Renal cortex interstitium (tissue), 11 donors: Measurements from ENCODE around the gene BRINP2. TPM values are rescaled to one million over a fixed set of nuclear protein-coding genes. Genes with fewer than 3 reads are reported as not detected.

ENCODE experiments used
- DNase-seq, 11 donors: peaks; one replicate each; pipeline ENCODE4 v3.0.0-alpha.2; 2013; ENCODE audit warnings: low read depth in 9 of 11, low spot score in 4 of 11; ENCODE audit errors: extremely low read depth in 1 of 11
- polyA plus RNA-seq, 3 donors: library from polyadenylated mRNA; unstranded; fragments of 120-200 nt; gene quantifications; one replicate each; pipeline ENCODE4 v1.2.1, GENCODE V29; 2013; ENCODE audit not compliant: insufficient read length in 3 of 3

Gene BRINP2
- polyA plus RNA-seq, 3 donors, result 0.14 to 0.22 (median 0.20) TPM

DNA sequence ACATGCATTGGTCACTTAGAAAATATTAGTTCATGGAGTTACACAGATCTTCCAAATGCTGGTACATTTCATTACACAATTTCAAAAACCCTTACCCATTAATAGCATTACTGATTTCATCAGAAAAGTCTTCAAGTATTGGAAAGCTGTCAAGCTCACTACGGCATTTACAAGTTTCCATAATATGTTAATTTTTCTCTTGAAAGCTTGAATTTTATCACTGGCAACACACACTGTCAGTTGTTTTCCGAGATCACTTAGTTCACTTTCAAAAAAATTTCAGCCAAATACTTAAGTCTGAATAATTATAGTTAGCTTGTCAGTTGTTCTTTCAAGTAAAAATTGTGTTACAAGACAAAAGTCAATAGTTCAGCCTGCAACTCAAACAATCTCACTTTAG, 24.3 kb upstream of the BRINP2 start:
- no peak for DNase-seq

DNA sequence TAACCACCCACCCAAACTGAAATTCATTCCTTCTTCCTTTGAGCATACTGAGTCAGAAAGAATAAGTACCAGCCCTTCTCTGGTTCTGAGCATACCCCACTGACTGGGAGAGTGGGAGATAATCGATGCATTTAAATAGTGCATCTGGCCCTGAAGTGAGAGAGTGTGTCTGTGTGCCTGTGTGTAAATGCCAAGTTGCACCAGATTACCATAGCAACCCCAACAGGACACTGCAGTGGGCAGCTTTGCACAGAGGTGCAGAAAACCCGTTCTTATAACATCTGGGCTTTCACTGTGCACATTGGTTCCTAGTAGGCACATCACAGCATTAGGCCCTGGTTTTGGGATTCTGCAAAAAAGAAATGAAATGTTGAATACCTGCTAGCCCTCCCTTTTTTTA, 8.5 kb upstream of the BRINP2 start:
- no peak for DNase-seq

DNA sequence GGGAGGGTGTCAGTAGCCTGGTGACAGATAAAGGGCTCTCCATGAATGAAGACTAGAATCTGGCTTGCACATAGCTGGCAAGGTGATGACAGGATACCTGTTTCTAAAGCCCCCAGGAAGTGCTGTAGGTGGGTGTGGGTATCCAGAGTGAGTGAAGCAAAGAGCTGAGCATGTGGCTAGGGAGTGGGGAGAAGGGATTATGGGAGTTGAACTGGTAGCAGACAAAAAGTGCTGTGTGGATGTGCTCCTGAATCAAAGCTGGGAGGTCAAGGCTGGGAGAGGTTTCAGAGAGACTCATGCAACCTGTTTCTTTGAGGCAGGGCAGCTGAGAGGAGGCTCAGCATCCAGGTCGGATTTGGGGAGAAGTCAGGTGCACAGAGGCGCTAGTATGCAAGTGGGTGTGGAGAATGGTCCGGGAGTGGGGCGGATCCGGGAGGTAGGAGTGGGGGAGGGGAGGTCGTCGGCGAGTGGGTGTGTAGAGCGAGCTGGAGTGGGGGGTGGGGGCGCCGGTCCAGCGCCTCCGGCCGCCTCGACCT, 6.8 kb upstream of the BRINP2 start:
- no peak for DNase-seq

DNA sequence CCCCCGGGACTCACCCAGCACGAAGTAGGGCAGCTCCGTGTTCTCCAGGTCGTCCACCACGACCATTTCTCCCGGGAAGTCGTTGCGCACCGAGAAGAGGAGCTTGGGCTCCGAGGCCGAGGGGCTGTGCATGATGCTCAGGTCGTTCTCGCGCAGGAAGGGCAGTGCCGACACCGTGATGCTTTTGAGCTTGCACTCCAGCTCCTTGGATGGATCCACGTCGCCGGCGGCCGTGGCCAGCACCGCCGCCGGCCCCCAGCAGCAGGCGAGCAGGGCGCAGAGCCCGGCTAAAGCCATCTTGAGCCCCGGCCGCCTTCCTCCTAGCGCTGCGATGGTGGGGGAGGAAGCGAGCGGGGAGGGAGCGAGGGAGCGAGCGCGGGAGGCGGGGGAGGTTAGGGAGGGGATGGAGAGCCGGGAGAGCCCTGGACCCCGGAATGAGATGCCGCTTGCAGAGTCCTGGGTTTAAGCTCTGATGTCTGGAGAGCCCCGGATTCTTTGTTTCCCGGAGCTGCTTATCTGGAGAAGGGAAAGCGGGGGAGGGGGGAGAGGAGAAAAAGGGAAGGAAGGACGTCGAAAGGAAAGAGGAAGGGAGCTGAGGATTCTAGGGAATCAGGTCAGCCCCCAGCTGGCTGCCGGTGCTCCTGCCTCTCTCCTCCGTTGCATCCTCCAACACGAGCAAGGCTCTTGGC, 6.2 kb upstream of the BRINP2 start, which contains the start of gene ASTN1:
ASTN1 (minus strand) TSS at position 333 of the 689 bp plus-strand sequence; CDS start at position 297, 36 bp downstream.
- DNase-seq, result peak in 3 of 11 donors; percentile 17 to 51 (median 30)

GRCh38 chr1:177165069-177165439, 5.7 kb upstream of the BRINP2 start:
- no peak for DNase-seq

DNA sequence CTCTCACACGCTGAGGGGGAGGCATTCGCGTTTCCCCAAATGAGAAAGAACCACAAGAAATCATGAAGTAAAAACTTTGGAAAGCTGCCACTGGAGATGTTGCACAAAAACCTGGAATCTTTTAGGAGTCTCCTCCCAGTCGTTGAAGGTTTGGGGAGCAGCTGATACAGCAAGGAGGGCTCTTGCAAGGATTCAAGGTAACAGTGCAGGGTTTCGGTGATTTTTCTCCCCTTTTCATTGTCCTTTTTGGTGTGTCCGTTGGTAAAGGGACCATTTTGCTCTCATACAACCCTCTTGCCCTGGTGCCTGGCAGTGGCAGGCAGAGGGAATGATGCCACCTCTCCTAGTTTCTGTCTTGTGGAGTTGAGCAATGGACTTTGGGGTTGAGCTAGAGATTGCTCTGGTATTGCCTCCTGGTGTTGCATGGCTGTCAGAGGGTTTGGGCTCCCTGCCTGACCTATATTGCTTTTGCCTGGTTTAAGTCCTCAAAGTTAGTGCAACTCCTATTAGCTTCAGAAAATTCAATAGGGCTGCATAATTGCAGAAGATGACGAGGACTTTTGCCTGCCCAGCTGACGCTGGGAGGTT, 872 bp downstream of the BRINP2 start:
- DNase-seq, result no peak

GRCh38 chr1:177172272-177172671, 1.5 kb downstream of the BRINP2 start:
- DNase-seq, result no peak

DNA sequence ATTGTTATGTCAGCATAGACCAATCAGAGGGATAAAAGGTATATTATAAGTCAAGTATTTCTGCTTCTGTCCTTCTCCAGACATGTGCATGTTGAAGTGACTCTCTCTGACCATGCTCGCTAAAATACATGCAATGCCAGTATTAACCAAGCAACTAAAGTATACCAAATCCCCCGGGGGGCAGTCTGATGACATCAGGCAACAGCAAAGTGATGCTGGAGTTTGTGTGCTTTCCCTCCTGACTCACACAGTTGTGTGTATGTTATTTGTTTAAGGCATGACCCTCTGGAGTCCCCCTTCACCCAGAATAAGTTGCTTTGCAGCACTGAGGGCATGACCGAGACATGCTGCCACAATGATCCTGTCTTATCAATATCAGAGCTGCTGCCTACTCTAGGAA, 2.1 kb downstream of the BRINP2 start:
- DNase-seq, result no peak

GRCh38 chr1:177173976-177174375, 3.2 kb downstream of the BRINP2 start:
- no peak for DNase-seq

GRCh38 chr1:177174921-177175634, 4.3 kb downstream of the BRINP2 start:
- DNase-seq, result no peak

- no peak for DNase-seq
Observed at GRCh38 chr1:177181280-177181630, 10.5 kb downstream of the BRINP2 start.

DNA sequence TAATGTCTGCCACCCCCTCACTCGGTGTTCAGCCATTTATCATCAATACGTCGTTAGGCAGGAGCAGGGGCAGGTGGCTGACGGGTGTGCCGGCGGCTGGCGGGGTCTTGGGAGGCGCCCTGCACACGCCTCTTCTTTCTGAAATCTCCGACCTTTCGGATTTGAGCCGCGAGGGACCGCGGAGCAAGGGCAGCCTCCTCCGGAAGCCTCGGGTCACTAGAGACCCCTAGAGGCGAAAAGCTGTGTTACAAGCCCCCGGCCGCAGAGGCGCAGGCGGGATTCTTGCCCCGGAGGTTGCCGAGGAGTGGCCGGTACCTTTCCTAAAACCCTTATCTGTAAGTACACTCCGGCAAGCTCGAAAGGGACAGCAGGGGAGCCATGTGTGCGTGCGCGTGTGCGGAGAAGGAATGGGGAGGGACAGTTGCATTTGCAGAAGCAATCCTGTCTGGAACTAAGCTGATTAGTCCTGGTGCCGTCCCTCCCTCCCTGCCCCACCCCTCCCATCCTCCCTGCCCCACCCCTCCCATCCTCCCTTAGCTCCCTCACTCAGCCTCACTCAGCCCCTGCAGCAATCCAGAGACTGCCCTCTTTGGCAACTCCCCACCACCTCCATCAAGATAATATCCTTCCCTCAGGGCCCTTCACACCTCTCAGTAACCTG, 11.0 kb downstream of the BRINP2 start:
- DNase-seq, result peak in 8 of 11 donors; percentile 31 to 63 (median 56)

DNA sequence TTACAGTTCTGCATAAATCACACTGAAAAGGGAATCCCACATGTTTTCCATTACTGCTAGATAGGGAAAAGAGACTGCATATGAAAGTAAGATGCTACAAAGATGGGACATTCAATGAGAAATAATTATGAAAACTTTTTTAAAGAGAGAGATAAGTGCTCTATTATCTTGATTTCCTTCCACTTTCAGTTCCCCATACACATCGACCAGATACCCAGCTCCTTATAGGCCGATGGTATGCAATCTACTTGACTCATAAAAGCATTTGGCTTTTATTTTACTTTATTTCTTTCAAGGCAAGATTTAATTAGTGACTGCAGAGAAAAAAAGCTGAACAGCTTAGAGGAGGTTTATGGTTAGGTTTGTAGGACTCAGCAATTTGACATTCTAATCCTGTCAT, 13.1 kb downstream of the BRINP2 start:
- no peak for DNase-seq

DNA sequence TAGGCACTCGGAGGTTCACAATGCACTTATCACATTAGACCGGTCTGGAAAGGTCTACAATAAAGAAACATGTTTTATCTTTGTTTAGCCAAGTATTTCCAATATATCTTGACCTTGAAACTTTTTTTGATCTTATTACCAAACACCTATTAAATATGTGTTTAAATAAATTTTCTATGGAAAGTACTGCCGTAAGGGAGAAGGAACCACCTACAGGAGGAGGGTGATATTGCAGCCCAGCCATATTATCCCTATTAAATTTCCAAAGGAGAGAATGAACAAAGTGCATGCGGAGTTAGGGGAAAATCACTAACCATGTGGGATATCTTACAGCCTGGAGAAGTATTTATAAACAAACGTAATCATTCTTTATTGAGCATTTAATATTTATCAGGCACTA, 14.5 kb downstream of the BRINP2 start:
- no peak for DNase-seq

- no peak for DNase-seq
Observed at GRCh38 chr1:177186639-177187038, 15.9 kb downstream of the BRINP2 start.

DNA sequence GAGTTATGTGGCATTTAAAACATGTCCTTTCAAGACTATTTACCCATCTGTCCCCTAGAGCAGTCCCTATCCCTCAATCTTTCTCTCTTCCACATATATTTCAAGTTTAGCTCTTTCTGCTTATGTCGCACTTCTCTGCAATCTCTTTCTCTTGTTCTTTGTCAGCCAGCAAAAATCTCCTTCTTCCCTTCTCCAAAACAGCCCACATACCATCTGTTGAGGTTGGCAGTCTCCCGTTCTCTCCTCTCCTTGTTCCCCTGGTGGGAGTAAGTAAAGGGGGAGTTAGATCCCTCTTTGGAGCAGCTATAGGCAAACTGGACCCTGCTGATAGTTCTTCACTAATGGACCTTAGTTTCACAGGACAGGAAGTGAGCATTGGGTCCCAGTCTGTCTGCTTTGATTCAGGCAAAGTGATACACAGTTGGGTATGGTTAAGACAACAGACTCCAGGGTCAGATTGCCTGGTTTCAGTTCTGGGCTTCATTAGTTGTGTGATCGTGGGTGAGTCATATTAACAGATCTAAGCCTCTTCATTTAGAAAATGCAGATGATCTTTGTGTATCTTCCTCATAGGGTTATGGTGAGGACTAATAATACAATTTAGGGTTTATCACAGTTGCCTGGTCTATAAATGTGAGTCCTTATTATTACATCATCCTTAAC, 19.7 kb downstream of the BRINP2 start:
- no peak for DNase-seq

GRCh38 chr1:177198243-177198642, 27.5 kb downstream of the BRINP2 start:
- DNase-seq, result no peak

DNA sequence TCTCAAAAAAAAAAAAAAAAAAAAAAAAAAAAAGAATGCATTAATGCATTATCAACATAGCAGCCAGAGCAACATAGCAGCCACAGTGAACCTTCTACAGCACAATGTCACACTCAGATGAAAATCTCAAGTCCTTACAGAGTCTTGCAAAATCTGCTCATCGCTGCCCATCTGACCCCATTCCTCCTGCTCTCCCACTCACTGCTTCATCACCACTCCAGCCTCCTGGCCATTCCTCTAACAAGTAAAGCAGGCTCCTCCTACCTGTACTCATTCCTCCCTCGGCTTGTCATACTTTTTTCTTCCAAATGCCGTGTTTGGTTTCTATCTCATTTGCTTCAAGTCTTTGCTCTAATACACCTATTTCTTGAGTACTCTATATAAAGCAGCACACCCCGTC, 29.5 kb downstream of the BRINP2 start:
- DNase-seq, result no peak

GRCh38 chr1:177206831-177207355, 36.1 kb downstream of the BRINP2 start:
- no peak for DNase-seq
